ENCODE data around the gene RUNX2.

- TF ChIP-seq POLR2AphosphoS5 (IDR thresholded peaks at IDR 0.05; ENCODE audit: low read depth, low read length) (no peak), TAF1 (IDR thresholded peaks at IDR 0.05; ENCODE audit: borderline replicate concordance, low read depth, low read length) (no peak), POLR2A (IDR thresholded peaks at IDR 0.05; ENCODE audit: low read depth, low read length) (no peak)
Observed at GRCh38 chr6:45571159-45571558, 243.0 kb downstream of the RUNX2 start.
